Ishikawa (cell line): ENCODE measurements around the gene LY86.

ENCODE experiments used
- CEBPB ChIP-seq: IDR thresholded peaks from 2 replicates; pipeline ENCODE4 v1.6.1; 2012
- CREB1 ChIP-seq: IDR thresholded peaks from 2 replicates; pipeline ENCODE4 v1.6.1; 2012; ENCODE audit warnings: low read depth
- EGR1 ChIP-seq: IDR thresholded peaks from 2 replicates; pipeline ENCODE4 v1.6.1; 2012
- EP300 ChIP-seq: IDR thresholded peaks from 2 replicates; pipeline ENCODE4 v1.6.1; 2012; ENCODE audit warnings: borderline replicate concordance
- FOXM1 ChIP-seq: IDR thresholded peaks from 2 replicates; pipeline ENCODE4 v1.6.1; 2012; ENCODE audit warnings: low read depth, borderline replicate concordance
- NFIC ChIP-seq: IDR thresholded peaks from 2 replicates; pipeline ENCODE4 v1.6.1; 2012
- RAD21 ChIP-seq: IDR thresholded peaks from 2 replicates; pipeline ENCODE4 v1.6.1; 2012; ENCODE audit warnings: low read depth
- TAF1 ChIP-seq: IDR thresholded peaks from 2 replicates; pipeline ENCODE4 v1.6.1; 2012; ENCODE audit warnings: low read depth, mild to moderate bottlenecking
- TCF12 ChIP-seq: IDR thresholded peaks from 2 replicates; pipeline ENCODE4 v1.6.1; 2012; ENCODE audit warnings: low read depth
- TEAD4 ChIP-seq: IDR thresholded peaks from 2 replicates; pipeline ENCODE4 v1.6.1; 2012
- USF1 ChIP-seq: IDR thresholded peaks from 2 replicates; pipeline ENCODE4 v1.6.1; 2012
- YY1 ChIP-seq: IDR thresholded peaks from 2 replicates; pipeline ENCODE4 v1.6.1; 2012; ENCODE audit warnings: low read depth
- ZBTB7A ChIP-seq: IDR thresholded peaks from 2 replicates; pipeline ENCODE4 v1.6.1; 2012; ENCODE audit warnings: low read depth
- TF ChIP-seq, protein P1 (sequence below): IDR thresholded peaks from 2 replicates; pipeline ENCODE4 v1.6.1; 2012; ENCODE audit warnings: low read depth, mild to moderate bottlenecking
- TF ChIP-seq, protein P2 (sequence below): IDR thresholded peaks from 2 replicates; pipeline ENCODE4 v1.6.1; 2012

LY86 gene

GRCh38 chr6:6560909-6561308 is 27.6 kb upstream of the LY86 start:
- TF ChIP-seq TEAD4 (no peak), RAD21 (peak; percentile 40; the same call in 1 of the 2 replicates)

GRCh38 chr6:6564154-6564553 is 24.4 kb upstream of the LY86 start:
- no peak for TF ChIP-seq EP300
- no peak for TF ChIP-seq RAD21
- TF ChIP-seq, protein P1, sequence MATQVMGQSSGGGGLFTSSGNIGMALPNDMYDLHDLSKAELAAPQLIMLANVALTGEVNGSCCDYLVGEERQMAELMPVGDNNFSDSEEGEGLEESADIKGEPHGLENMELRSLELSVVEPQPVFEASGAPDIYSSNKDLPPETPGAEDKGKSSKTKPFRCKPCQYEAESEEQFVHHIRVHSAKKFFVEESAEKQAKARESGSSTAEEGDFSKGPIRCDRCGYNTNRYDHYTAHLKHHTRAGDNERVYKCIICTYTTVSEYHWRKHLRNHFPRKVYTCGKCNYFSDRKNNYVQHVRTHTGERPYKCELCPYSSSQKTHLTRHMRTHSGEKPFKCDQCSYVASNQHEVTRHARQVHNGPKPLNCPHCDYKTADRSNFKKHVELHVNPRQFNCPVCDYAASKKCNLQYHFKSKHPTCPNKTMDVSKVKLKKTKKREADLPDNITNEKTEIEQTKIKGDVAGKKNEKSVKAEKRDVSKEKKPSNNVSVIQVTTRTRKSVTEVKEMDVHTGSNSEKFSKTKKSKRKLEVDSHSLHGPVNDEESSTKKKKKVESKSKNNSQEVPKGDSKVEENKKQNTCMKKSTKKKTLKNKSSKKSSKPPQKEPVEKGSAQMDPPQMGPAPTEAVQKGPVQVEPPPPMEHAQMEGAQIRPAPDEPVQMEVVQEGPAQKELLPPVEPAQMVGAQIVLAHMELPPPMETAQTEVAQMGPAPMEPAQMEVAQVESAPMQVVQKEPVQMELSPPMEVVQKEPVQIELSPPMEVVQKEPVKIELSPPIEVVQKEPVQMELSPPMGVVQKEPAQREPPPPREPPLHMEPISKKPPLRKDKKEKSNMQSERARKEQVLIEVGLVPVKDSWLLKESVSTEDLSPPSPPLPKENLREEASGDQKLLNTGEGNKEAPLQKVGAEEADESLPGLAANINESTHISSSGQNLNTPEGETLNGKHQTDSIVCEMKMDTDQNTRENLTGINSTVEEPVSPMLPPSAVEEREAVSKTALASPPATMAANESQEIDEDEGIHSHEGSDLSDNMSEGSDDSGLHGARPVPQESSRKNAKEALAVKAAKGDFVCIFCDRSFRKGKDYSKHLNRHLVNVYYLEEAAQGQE: no peak
- no peak for TF ChIP-seq CREB1
- TF ChIP-seq ZBTB7A: no peak
- TF ChIP-seq TEAD4: no peak
- TF ChIP-seq CEBPB: no peak
- TF ChIP-seq TCF12: no peak
- no peak for TF ChIP-seq TAF1
- TF ChIP-seq NFIC: no peak
- TF ChIP-seq USF1: no peak
- TF ChIP-seq, protein P2, sequence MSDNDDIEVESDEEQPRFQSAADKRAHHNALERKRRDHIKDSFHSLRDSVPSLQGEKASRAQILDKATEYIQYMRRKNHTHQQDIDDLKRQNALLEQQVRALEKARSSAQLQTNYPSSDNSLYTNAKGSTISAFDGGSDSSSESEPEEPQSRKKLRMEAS: no peak
- TF ChIP-seq EGR1: no peak
- TF ChIP-seq YY1: no peak
- no peak for TF ChIP-seq FOXM1

GRCh38 chr6:6565069-6565468 is 23.5 kb upstream of the LY86 start:
- TF ChIP-seq TEAD4 (no peak), NFIC (no peak), YY1 (no peak), CEBPB (no peak), FOXM1 (no peak), TAF1 (no peak), ZBTB7A (no peak)
- TF ChIP-seq, protein P2: no peak

DNA sequence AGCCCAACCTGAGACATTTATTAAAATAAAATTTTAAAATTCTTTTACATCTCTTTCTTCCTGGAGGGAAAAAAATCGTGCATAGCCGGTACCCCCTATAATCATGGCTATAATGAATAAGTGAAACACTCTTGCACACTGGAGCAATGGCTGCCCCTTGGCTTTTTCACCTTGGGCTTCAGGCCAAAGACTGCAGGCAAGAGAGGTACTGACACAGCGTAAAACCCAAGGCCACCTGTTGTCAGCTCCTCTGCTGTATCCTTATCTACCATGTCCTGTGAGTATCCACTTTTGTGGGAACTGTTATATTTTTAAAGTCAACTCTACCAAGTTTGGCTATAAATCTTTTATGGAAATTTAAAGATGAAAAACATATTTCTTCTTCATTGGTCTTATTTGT is 23.0 kb upstream of the LY86 start:
- TF ChIP-seq CREB1: no peak
- no peak for TF ChIP-seq TEAD4
- no peak for TF ChIP-seq TCF12
- no peak for TF ChIP-seq TAF1
- TF ChIP-seq USF1: no peak
- no peak for TF ChIP-seq FOXM1
- no peak for TF ChIP-seq YY1
- TF ChIP-seq NFIC: no peak
- no peak for TF ChIP-seq CEBPB
- TF ChIP-seq RAD21: no peak
- TF ChIP-seq, protein P1: no peak
- TF ChIP-seq, protein P2: no peak
- no peak for TF ChIP-seq ZBTB7A
- TF ChIP-seq EGR1: no peak
- no peak for TF ChIP-seq EP300

DNA sequence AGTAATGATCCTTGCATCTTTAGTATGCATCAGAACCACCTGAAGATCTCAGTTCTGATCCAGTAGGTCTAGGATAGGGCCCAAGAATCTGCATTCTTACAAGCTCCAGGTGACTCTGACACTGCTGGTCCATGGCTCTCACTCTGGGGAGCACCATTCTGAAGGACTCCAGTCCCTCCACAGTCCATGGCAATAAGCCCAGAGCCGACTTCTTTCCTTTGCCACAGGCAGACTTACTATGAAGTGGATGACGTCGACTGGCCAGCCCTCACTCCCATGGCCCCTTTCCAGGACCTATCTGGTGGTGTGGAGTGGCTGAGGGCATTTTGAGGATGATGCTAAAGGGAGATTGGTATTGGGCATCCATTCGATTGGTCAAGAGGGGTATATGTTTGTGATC is 21.8 kb upstream of the LY86 start:
- no peak for TF ChIP-seq USF1
- no peak for TF ChIP-seq ZBTB7A
- TF ChIP-seq CREB1: no peak
- TF ChIP-seq TAF1: no peak
- TF ChIP-seq FOXM1: no peak
- no peak for TF ChIP-seq NFIC
- TF ChIP-seq, protein P2: no peak
- TF ChIP-seq EP300: no peak
- TF ChIP-seq TEAD4: no peak
- TF ChIP-seq, protein P1: no peak
- no peak for TF ChIP-seq YY1
- TF ChIP-seq TCF12: no peak
- no peak for TF ChIP-seq CEBPB
- TF ChIP-seq RAD21: no peak
- TF ChIP-seq EGR1: no peak
